GM20431 (cell line): ENCODE measurements around the gene EPHB1.

ENCODE experiments used
- in situ Hi-C: fragments of 300-500 bp; cut with MseI, MboI; formaldehyde crosslinking; loops from one replicate; pipeline ENCODE4 v1.15.0; 2020; ENCODE audit warnings: low sequenced_read_pairs; ENCODE audit not compliant: unreplicated experiment

The EPHB1 gene

DNA sequence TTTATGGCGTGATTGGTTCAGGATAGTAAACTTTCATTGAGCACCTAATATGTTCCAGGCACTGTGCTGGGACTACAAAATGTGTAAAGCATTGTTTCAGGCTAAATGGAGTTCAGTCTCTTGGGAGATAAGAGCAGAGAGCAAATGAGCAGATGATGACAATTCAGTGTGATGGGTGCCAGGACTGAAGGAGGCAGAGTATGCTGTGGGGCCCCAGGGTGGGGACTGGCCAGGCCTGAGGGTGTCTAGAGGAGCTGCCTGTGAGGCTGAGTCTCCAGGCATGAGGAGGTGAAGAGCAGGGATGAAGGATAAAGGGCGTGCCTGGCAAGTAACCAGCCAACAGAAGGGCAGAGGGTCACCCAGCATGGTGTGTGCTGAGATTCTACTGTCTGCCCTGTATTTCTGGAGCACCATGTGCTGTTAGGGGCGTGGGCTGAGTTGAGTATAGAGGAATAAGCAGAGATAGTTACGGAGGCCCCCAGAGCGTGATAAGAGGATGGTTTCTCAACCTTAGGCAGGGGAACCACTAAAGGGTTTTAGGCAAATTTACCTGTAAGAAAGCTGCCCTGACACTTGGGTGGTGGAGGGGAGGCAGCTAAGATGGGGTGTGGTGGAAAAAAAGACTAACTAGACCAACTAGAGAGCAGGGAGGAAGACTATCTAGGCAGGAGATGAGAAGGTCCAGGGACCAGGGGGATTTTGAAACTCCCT lies 38.5 kb downstream of the EPHB1 start:
- in situ Hi-C loops: no loop called here

DNA sequence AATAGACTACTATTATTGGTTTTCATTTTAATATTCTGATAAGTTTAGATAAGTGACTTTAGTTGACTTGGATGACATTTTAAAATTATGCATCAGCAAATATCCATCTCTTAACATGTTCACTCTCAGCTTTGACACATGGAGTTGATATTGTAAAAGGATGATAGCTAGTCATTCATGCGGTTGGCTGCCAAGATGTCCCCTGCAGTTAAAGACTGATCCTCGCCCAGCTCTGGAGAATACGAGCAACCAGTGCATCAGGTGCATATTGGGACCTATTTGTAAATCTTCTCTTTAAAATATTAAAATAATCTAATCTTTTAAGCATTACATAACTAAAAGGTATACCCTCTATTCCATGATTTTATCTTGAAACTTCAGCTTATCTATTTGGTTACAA lies 41.9 kb downstream of the EPHB1 start:
- in situ Hi-C loops: no loop called here

GRCh38 chr3:134838599-134838998 lies 43.5 kb downstream of the EPHB1 start:
- in situ Hi-C loops: no loop called here

DNA sequence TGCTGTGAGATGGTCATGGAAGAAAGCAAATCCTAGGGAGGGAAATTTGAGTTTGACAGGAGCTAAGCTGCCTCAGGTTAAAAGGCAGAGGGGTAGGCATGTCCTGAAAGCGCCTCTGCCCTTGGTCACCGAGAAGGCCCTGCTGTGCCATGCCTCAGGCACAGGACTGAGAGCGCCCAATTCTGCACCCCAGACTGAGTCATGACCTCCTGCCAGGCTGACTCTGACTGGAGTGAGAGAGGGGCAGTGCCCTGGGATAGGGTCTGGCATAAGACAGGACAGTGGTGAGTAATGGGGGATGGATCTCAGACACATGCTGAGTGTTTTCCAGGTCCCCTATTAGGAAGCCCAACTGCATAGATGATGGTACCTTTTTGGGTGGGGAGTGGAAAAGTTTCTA lies 44.4 kb downstream of the EPHB1 start:
- in situ Hi-C loops: no loop called here

GRCh38 chr3:134839990-134840389 lies 44.9 kb downstream of the EPHB1 start:
- in situ Hi-C loops: no loop called here

- in situ Hi-C loops: no loop called here
Observed at GRCh38 chr3:134840459-134840858, 45.4 kb downstream of the EPHB1 start.

- in situ Hi-C loops: no loop called here
Observed at GRCh38 chr3:134846084-134846483, 51.0 kb downstream of the EPHB1 start.

DNA sequence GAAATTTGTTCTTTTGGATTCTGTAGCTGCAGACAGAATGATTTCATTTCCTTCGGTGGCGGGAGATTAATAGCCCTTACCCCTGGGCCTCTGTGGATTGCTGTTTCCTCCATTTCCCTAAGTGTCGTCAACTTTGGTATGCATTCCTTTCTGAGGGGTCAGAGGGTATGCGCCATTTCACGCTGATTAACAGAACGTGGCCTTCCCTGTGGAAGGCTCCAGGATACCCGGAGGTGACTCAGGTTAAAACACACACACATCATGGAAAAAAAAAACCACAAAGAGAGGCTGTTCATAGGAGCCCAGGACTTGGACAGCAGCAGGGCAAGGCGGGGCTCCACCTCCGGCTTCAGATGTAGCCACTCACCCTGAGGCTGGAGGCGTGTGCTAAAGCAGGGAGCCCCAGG lies 51.9 kb downstream of the EPHB1 start:
- in situ Hi-C loops: no loop called here

- in situ Hi-C loops: no loop called here
Observed at GRCh38 chr3:134847349-134847748, 52.3 kb downstream of the EPHB1 start.

GRCh38 chr3:134849561-134849960 lies 54.5 kb downstream of the EPHB1 start:
- in situ Hi-C loops: no loop called here

DNA sequence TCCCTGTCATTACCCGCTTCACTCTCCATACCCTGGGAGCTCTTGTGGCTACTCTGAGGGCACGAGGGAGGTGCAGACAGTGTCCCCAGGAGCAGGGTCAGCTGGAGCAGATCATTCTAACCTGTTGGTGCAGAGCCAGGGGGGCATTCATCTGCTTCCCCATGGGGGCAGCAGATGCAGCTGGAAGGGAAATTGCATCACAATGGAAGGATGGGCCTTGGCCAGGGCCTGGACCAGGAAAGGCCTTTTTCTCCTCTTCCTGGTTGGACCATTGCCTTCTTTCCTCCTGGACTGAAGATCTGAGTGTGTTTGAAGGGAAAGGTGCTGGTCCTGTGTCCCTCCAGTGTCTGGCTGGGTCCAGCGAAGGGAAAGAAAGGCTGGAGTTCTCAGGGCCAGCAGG lies 55.7 kb downstream of the EPHB1 start:
- in situ Hi-C loops: no loop called here

DNA sequence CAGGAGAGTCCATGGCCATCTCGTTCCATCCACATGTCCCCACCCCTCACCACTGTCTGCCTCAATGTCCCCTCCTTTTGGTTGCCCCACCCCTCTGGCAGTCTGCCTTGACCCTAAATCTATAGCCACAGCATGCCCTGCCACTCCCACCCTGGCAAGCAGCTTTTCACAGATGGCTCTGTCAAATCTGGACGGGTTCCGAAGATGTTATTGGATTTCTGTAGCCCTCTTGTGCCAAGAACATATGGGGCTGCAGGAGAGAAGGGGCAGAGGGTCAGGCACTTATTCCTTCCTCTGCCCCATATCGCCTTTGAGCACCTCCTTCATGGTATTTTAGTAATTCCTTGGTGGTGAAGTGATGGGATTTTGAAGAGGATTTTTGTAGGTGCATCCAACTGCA lies 57.1 kb downstream of the EPHB1 start:
- in situ Hi-C loops: no loop called here

DNA sequence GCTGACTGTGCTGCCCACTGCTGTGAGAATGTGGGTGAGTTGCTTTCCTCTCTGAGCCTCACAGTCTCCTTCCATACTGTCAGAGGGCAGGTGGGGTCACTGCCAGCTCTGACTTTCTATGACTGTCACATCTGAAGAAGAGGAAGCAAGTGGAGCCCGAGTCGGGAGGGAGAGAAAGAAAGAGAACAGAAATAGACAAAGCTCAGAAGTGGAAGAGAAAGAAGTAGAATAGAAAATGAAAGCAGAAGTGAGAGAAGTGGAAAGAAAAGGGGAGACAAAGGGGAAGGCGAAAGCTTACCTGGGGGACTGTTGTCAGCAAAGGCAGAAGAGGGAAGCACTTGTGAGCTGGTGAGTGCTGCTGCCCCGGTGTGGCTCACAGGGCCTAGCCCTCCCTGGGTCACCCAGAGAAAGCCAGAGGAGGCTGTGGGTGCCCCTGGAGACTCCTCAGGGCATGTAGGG lies 57.9 kb downstream of the EPHB1 start:
- in situ Hi-C loops: no loop called here

- in situ Hi-C loops: no loop called here
Observed at GRCh38 chr3:134854254-134854653, 59.2 kb downstream of the EPHB1 start.

DNA sequence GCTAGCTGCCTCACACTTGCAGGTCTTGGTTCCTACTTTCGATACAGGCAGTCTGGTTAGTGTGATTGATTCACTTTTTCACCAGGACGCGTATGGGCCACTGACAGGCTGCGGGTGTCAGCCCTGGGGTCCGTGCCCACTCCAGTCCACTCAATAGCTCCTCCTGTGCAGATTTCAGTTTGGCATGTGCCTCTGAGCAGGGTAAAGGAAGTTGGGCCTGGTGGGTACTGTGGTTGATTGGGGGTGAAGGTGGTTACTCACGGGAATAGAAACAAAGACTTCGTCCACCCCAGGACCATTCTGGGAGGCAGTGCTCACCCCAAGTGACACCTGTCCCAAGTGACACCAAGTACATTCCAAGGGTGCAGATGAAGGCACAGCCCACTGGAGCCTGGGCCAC lies 62.3 kb downstream of the EPHB1 start:
- in situ Hi-C loops: no loop called here

DNA sequence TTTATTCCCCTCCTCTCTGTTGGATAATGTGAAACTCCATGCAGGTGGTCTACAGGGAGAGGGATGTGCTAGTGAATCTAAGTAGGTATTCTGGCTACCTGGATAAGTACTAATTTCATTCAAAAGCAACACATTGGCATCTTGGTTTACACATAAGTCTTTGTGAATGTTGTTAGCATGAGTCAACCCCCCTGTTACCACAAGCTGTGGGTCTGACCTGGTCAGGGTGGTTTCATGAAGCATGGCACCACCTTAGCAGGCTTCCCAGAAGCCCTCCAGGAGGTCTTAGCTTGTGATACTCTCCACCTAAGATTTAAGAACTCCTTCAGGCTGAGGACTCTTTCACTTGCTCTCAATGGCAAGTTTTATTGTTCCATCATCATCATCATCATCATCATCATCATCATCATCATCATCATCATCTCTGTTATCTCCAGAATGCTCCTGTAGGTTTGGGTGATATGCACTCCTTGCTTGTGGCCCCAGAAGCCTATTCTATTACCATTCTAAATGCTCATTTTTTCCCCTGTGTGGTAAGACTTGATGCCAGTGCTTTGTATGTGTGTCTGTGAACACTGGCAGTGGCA lies 62.8 kb downstream of the EPHB1 start:
- in situ Hi-C loops: no loop called here

DNA sequence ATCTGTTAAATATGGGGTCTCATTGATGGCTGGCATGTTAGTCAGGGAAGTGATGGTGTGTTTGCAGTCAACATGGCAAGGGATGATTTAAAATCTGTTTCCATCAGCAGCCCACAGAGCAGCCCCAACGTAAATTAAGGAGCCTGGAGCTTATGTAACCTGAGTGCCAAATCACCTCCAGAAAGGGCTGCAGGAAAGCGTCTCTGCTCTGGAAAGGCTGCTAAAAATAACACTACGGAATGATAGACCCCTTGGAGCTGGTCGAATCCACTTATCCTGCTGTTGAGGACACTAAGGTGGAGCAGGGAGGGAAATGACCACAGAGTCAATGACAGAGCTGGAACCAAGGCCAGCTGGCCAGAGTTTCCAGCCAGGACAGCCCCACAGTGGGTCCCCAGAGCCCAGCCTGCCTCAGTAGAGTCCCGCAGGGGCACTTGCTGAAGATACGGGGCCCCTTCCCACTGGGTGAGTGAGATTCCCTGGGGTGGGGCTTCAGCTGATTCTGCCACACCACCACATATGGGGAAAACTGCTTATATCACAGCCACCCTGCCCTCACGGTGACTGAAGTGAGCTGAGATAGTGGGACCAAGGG lies 63.5 kb downstream of the EPHB1 start:
- in situ Hi-C loops: no loop called here

DNA sequence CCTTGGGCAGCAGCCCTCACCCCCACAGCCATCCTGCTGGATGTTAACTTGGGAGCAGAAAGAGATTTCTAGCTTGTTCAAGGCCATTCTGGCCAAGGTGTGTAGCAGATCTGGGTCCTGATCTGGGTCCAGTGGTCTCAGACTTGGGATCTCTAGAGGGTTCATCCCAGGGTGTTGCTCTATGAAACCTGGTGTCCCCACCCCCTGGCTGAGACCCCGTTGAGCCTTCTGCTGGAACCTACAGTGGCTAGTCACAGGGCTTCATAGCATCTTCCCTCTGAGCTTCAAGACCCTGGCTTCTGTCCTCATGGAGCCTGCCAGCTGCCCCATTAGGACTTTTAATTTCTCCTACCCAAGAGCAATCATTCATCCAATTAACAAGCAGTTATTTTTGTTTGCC lies 64.3 kb downstream of the EPHB1 start:
- in situ Hi-C loops: no loop called here

GRCh38 chr3:134860141-134860540 lies 65.1 kb downstream of the EPHB1 start:
- in situ Hi-C loops: no loop called here

DNA sequence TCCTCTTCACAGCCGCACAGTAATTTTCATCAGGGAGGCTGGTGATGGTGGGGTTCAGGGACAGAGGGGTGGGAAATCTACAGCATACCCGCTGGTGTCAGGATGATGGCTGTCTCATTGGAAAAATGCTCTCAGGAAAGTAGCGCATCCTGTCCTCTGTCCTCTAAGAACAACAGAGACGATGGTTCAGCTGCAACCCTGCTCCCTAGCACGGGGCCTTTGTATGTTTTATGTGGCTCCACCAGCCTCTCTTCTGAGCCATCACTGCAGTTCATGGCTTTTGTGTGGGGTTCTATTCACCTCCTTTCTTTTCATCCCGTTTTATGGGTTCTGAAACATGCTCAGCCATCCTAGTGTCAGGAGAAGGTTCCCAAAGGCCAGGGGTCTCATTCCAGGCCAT lies 68.9 kb downstream of the EPHB1 start:
- in situ Hi-C loops: no loop called here

GRCh38 chr3:134864636-134865035 lies 69.6 kb downstream of the EPHB1 start:
- in situ Hi-C loops: no loop called here

- in situ Hi-C loops: no loop called here
Observed at GRCh38 chr3:134867277-134867676, 72.2 kb downstream of the EPHB1 start.
